Anterior cingulate cortex (tissue), 58 donors: ENCODE results near the gene DDR2.
"Not testable (repeated sequence)": the region's sequence is repeated elsewhere in the genome, so short reads cannot be mapped to it uniquely, and the experiment has no call there.

Source experiments
- DNase-seq, 58 donors: peaks; one replicate each; lab custom pipeline; 2025; lab: John Stamatoyannopoulos, UW

DDR2 gene

GRCh38 chr1:162753998-162754585 is 121.8 kb downstream of the DDR2 start:
- DNase-seq, result no peak

- no peak for DNase-seq
Observed at GRCh38 chr1:162755306-162755705, 123.0 kb downstream of the DDR2 start.

GRCh38 chr1:162756523-162756922 is 124.3 kb downstream of the DDR2 start:
- no peak for DNase-seq

GRCh38 chr1:162757476-162757875 is 125.2 kb downstream of the DDR2 start:
- DNase-seq, result no peak

- no peak for DNase-seq
Observed at GRCh38 chr1:162765788-162766187, 133.5 kb downstream of the DDR2 start.

GRCh38 chr1:162772571-162773154 is 140.4 kb downstream of the DDR2 start:
- DNase-seq, result no peak

GRCh38 chr1:162774007-162774406 is 141.7 kb downstream of the DDR2 start:
- DNase-seq, result no peak

- DNase-seq, result no peak
Observed at GRCh38 chr1:162779043-162779442, 146.8 kb downstream of the DDR2 start.

GRCh38 chr1:162782671-162783070 is 150.4 kb downstream of the DDR2 start:
- DNase-seq, result no peak

- not testable (repeated sequence) for DNase-seq
Observed at GRCh38 chr1:162784926-162785325, 152.7 kb downstream of the DDR2 start.

- DNase-seq, result peak in 1 of 58 donors; percentile 17
Observed at GRCh38 chr1:162788783-162789182, 156.5 kb downstream of the DDR2 start.

GRCh38 chr1:162790303-162790984 is 158.2 kb downstream of the DDR2 start, which contains the start of gene HSD17B7:
TSS of gene HSD17B7 (plus strand) at chr1:162790702. CDS start at chr1:162790801, 99 bp downstream.
- peak; percentile 7 to 92 (median 81) for DNase-seq

- DNase-seq, result peak in 4 of 58 donors; percentile 2 to 22 (median 12)
Observed at GRCh38 chr1:162790985-162791357, 158.7 kb downstream of the DDR2 start.

GRCh38 chr1:162794284-162794683 is 162.0 kb downstream of the DDR2 start:
- DNase-seq, result not testable (repeated sequence)

GRCh38 chr1:162796617-162797279 is 164.5 kb downstream of the DDR2 start:
- DNase-seq, result not testable (repeated sequence)

- peak in 42 of 58 donors; percentile 1 to 69 (median 22) for DNase-seq
Observed at GRCh38 chr1:162799995-162800830, 167.9 kb downstream of the DDR2 start.

- not testable (repeated sequence) for DNase-seq
Observed at GRCh38 chr1:162807503-162807902, 175.2 kb downstream of the DDR2 start.

- DNase-seq, result not testable (repeated sequence)
Observed at GRCh38 chr1:162812357-162812756, 180.1 kb downstream of the DDR2 start.

GRCh38 chr1:162818136-162818535 is 185.9 kb downstream of the DDR2 start:
- DNase-seq, result not testable (repeated sequence)

GRCh38 chr1:162818666-162819065 is 186.4 kb downstream of the DDR2 start:
- not testable (repeated sequence) for DNase-seq
